ENCODE results near the gene RYK.

RYK gene

DNA sequence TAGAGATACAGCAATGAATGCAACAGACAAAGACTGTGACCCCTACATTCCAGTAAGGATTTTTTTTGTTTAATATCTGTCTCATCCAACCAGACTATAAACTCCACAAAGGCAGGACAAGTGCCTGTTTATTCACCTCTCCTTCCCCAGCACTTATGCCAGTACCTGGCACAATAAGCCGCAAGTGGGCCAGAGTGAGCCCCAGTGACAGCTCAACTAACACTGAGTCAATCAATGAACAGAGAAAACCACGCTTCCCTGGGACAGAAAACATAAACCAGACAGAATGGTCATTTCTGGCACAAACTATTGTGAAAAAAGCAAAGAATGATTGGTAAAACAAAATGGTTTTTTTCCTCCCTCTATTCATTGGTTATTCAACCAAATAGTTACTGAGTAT is 52.2 kb downstream of the RYK start:
- TF ChIP-seq, protein P1, sequence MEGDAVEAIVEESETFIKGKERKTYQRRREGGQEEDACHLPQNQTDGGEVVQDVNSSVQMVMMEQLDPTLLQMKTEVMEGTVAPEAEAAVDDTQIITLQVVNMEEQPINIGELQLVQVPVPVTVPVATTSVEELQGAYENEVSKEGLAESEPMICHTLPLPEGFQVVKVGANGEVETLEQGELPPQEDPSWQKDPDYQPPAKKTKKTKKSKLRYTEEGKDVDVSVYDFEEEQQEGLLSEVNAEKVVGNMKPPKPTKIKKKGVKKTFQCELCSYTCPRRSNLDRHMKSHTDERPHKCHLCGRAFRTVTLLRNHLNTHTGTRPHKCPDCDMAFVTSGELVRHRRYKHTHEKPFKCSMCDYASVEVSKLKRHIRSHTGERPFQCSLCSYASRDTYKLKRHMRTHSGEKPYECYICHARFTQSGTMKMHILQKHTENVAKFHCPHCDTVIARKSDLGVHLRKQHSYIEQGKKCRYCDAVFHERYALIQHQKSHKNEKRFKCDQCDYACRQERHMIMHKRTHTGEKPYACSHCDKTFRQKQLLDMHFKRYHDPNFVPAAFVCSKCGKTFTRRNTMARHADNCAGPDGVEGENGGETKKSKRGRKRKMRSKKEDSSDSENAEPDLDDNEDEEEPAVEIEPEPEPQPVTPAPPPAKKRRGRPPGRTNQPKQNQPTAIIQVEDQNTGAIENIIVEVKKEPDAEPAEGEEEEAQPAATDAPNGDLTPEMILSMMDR (IDR thresholded peaks at IDR 0.05; ENCODE audit: low read depth, low read length, missing control alignments) = no peak
- in situ Hi-C loops (cut with HindIII; ENCODE audit: low sequenced_read_pairs) = no loop called here
- DNase-seq (ENCODE audit: low read depth) = no peak
- H3K4me3 ChIP-seq (ENCODE audit: low read depth, low read length) = no peak overlapping the region

DNA sequence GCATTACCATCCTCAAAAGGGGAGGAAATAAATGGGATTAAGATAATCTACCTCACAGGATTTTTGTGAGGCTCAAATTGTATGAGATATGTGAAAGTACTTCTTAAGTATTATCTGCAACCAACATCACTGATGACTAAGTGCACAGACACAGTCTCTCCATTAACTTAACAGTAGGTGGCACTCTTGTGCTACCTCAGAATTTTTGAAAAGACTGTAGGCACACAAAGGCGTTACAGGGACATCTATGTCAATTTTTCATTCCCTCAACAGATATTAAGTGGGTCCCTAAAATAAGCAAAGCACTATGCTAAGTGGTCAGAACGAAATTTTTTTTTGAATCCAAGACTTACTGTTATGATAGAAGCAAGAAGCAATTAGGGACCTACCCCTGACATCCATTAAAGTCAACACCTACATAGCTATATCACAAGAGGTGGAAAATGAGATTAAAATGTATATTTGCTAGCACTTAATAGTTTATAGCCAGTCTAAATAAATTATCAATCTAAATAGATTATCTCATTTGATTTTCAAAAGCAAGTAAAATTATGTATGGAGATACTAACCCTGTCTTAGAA is 52.9 kb downstream of the RYK start:
- in situ Hi-C loops (cut with HindIII; ENCODE audit: low sequenced_read_pairs) = no loop called here
- peak; percentile 33 for DNase-seq (ENCODE audit: low read depth)
- TF ChIP-seq, protein P1 (IDR thresholded peaks at IDR 0.05; ENCODE audit: low read depth, low read length, missing control alignments) = peak; percentile 66
- H3K4me3 ChIP-seq (ENCODE audit: low read depth, low read length) = no peak overlapping the region

DNA sequence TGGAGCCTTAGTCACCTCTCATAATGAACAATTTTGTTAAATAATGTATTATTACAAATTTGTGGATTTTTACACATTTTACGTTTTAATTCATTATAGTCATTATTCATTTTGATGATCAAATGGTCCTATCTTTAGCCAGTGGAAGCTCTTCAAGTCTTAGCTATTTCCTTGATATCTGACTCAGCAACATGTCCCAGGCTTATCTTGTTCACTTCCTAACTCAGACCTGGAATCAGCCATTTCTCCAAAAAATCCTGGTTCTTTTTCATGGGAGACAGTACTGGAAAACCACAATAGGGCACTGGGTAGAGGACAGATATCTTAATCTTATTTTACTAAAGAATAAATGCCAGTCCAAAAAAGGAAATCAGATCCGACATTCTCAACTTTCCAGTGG is 56.4 kb downstream of the RYK start:
- TF ChIP-seq, protein P1 (IDR thresholded peaks at IDR 0.05; ENCODE audit: low read depth, low read length, missing control alignments) = no peak
- no peak overlapping the region for H3K4me3 ChIP-seq (ENCODE audit: low read depth, low read length)
- in situ Hi-C loops (cut with HindIII; ENCODE audit: low sequenced_read_pairs) = no loop called here
- no peak for DNase-seq (ENCODE audit: low read depth)

GRCh38 chr3:134190250-134190649 is 60.4 kb downstream of the RYK start:
- TF ChIP-seq, protein P1 (IDR thresholded peaks at IDR 0.05; ENCODE audit: low read depth, low read length, missing control alignments) = no peak
- no peak for DNase-seq (ENCODE audit: low read depth)
- H3K4me3 ChIP-seq (ENCODE audit: low read depth, low read length) = no peak overlapping the region
- in situ Hi-C loops (cut with HindIII; ENCODE audit: low sequenced_read_pairs) = no loop called here

GRCh38 chr3:134189849-134190248 is 60.8 kb downstream of the RYK start:
- no peak overlapping the region for H3K4me3 ChIP-seq (ENCODE audit: low read depth, low read length)
- in situ Hi-C loops (cut with HindIII; ENCODE audit: low sequenced_read_pairs) = no loop called here
- TF ChIP-seq, protein P1 (IDR thresholded peaks at IDR 0.05; ENCODE audit: low read depth, low read length, missing control alignments) = no peak
- DNase-seq (ENCODE audit: low read depth) = no peak

GRCh38 chr3:134186391-134186790 is 64.3 kb downstream of the RYK start:
- no peak for DNase-seq (ENCODE audit: low read depth)
- no peak overlapping the region for H3K4me3 ChIP-seq (ENCODE audit: low read depth, low read length)
- TF ChIP-seq, protein P1 (IDR thresholded peaks at IDR 0.05; ENCODE audit: low read depth, low read length, missing control alignments) = no peak
- in situ Hi-C loops (cut with HindIII; ENCODE audit: low sequenced_read_pairs) = no loop called here
